Measurements from ENCODE around the gene SEC63. TPM values are rescaled to one million over a fixed set of nuclear protein-coding genes. Genes with fewer than 3 reads are reported as not detected.
"Not testable (repeated sequence)": the region's sequence is repeated elsewhere in the genome, so short reads cannot be mapped to it uniquely, and the experiment has no call there.

The SEC63 gene
- total RNA-seq, 1 experiment from 2014 or later = 51.3 TPM

DNA sequence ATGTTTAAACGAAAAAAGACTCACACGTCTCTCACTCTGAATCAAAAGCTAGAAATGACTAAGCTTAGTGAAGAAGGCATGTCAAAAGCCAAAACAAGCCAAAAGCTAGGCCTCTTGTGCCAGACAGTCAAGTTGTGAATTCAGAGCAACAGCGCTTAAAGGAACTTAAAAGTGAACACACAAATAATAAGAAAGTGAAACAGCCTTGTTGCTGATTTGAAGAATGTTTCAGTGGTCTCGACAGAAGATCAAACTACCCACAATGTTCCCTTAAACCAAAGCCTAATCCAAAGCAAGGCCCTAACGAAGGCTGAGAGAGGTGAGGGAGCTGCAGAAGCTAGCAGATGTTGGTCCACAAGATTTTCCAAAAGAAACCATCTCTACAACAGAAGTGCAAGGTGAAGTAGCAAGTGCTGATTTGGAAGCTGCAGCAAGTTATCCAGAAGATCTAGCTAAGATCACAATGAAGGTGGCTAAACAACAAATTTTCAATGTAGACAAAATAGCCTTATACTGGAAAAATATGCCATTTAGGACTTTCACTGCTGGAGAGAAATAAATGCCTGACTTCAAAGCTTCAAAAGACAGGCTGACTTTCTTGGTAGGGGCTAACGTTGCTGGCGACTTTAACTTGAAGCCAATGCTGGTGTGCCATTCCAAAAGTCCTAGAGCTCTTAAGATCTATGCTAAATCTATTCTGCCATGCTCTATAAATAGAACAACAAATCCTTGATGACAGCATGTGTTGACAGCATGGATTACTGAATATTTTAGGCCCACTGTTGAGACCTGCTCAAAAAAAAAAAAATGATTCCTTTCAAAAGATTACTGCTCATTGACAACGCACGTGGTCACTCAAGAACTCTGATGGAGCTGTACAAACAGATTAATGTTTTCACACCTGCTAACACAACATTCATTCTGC, 40.3 kb downstream of the SEC63 start:
- H2AFZ ChIP-seq (ENCODE audit: low read depth, low read length, poor library complexity, severe bottlenecking) = no peak overlapping the region
- no peaks in the 10 kb centered on the region for H4K20me1 ChIP-seq (ENCODE audit: insufficient read depth)
- no TSS peak for BruUV-seq (replicated peaks)
- ChIA-PET CTCF (no interaction called here), RAD21 (ENCODE audit: low non-redundant PET in 1 of 2, low total read pairs in 2 of 2, uncharacterized antibody in 2 of 2, unreplicated experiment in 2 of 2) (no interaction called here), POLR2A (no interaction called here)
- no peaks in the 10 kb centered on the region for H3K27me3 ChIP-seq (ENCODE audit: insufficient read depth, low read length)
- no peak overlapping the region for H3K9ac ChIP-seq (ENCODE audit: low read length)
- intact Hi-C loops (cut with micrococcal nuclease) = no loop called here
- H3K9me3 ChIP-seq (ENCODE audit: control insufficient read depth in 1 of 2, insufficient read depth in 1 of 2, low read depth in 1 of 2, low read length in 2 of 2) = peaks cover 9 to 11% of the 10 kb centered on the region in 2 experiments; a peak in 3 of 4 replicates
- no peak overlapping the region for H3K4me3 ChIP-seq (replicated peaks in 1 of 2; ENCODE audit: low read depth in 1 of 2, low read length in 2 of 2)
- H3K4me2 ChIP-seq (ENCODE audit: low read length) = no peak overlapping the region
- peaks cover 16 to 49% of the 10 kb centered on the region in 2 experiments for H3K36me3 ChIP-seq (ENCODE audit: control insufficient read depth in 1 of 2, insufficient read depth in 2 of 2, low read length in 2 of 2)
- no peaks in the 10 kb centered on the region for H3K4me1 ChIP-seq (ENCODE audit: control insufficient read depth in 1 of 2, insufficient read depth in 2 of 2, low read length in 2 of 2)
- no peak overlapping the region for H3K27ac ChIP-seq (ENCODE audit: low read depth, low read length)
- H3K9me2 ChIP-seq (ENCODE audit: insufficient read depth) = no peaks in the 10 kb centered on the region
- DNase-seq (ENCODE audit: low read depth, low spot score) (peak; percentile 7), ATAC-seq (no peak)
- no peak for TF ChIP-seq ZNF274 (IDR thresholded peaks at IDR 0.05; ENCODE audit: low read depth, low read length)
- no peak for TF ChIP-seq POLR2AphosphoS5 (IDR thresholded peaks at IDR 0.05; ENCODE audit: low read depth, low read length)
- no peak for TF ChIP-seq POLR2A (IDR thresholded peaks at IDR 0.05; ENCODE audit: borderline replicate concordance, extremely low read depth, insufficient read depth, insufficient read length)
- no peak for TF ChIP-seq FOSL1 (IDR thresholded peaks at IDR 0.05; ENCODE audit: low read depth)
- peaks cover 5% of the 10 kb centered on the region for H3K79me2 ChIP-seq (ENCODE audit: insufficient read depth, low read length)

DNA sequence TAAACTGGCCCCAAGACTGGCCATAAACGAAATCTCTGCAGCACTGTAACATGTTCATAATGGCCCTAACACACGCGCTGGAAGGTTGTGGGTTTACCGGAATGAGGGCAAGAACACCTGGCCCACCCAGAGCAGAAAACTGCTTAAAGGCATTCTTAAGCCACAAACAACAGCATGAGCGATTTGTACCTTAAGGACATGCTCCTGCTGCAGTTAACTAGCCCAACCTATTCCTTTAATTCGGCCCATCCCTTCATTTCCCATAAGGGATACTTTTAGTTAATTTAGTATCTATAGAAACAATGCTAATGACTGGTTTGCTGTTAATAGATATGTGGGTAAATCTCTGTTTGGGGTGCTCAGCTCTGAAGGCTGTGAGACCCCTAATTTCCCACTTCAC, 41.0 kb downstream of the SEC63 start:
- DNase-seq (ENCODE audit: low read depth, low spot score); POLR2A ChIA-PET; H3K27ac ChIP-seq (ENCODE audit: low read depth, low read length); H3K9ac ChIP-seq (ENCODE audit: low read length); H3K4me2 ChIP-seq (ENCODE audit: low read length); H3K4me3 ChIP-seq (replicated peaks in 1 of 2; ENCODE audit: low read depth in 1 of 2, low read length in 2 of 2); RAD21 ChIA-PET (ENCODE audit: low non-redundant PET in 1 of 2, low total read pairs in 2 of 2, uncharacterized antibody in 2 of 2, unreplicated experiment in 2 of 2); H3K79me2 ChIP-seq (ENCODE audit: insufficient read depth, low read length); H2AFZ ChIP-seq (ENCODE audit: low read depth, low read length, poor library complexity, severe bottlenecking); intact Hi-C loops (cut with micrococcal nuclease); H3K9me2 ChIP-seq (ENCODE audit: insufficient read depth); H3K4me1 ChIP-seq (ENCODE audit: control insufficient read depth in 1 of 2, insufficient read depth in 2 of 2, low read length in 2 of 2); H4K20me1 ChIP-seq (ENCODE audit: insufficient read depth); H3K27me3 ChIP-seq (ENCODE audit: insufficient read depth, low read length); ATAC-seq; BruUV-seq (replicated peaks); CTCF ChIA-PET: not testable (repeated sequence)
- peaks cover 9 to 11% of the 10 kb centered on the region in 2 experiments; a peak in 3 of 4 replicates for H3K9me3 ChIP-seq (ENCODE audit: control insufficient read depth in 1 of 2, insufficient read depth in 1 of 2, low read depth in 1 of 2, low read length in 2 of 2)
- peaks cover 22 to 49% of the 10 kb centered on the region in 2 experiments for H3K36me3 ChIP-seq (ENCODE audit: control insufficient read depth in 1 of 2, insufficient read depth in 2 of 2, low read length in 2 of 2)

Data from HCT116 (cell line).